LHCN-M2 (cell line): ENCODE data around the gene AP3D1. TPM values are rescaled to one million over a fixed set of nuclear protein-coding genes. Genes with fewer than 3 reads are reported as not detected.
"Not testable (repeated sequence)": the region's sequence is repeated elsewhere in the genome, so short reads cannot be mapped to it uniquely, and the experiment has no call there.

ENCODE experiments used
- DNase-seq: peaks from one replicate; pipeline ENCODE4 v3.0.0-alpha.2; 2012; ENCODE audit warnings: low read depth
- total RNA-seq: library from RNA; depleted of rRNA; stranded (reverse); fragments of >200 nt; gene quantifications from 2 replicates; pipeline ENCODE4 v1.2.3, GENCODE V29; 2014

Gene AP3D1
- total RNA-seq, 1 experiment from 2014 or later = 112 TPM

- DNase-seq = no peak
Observed at GRCh38 chr19:2150794-2151338, 500 bp downstream of the AP3D1 start.

DNA sequence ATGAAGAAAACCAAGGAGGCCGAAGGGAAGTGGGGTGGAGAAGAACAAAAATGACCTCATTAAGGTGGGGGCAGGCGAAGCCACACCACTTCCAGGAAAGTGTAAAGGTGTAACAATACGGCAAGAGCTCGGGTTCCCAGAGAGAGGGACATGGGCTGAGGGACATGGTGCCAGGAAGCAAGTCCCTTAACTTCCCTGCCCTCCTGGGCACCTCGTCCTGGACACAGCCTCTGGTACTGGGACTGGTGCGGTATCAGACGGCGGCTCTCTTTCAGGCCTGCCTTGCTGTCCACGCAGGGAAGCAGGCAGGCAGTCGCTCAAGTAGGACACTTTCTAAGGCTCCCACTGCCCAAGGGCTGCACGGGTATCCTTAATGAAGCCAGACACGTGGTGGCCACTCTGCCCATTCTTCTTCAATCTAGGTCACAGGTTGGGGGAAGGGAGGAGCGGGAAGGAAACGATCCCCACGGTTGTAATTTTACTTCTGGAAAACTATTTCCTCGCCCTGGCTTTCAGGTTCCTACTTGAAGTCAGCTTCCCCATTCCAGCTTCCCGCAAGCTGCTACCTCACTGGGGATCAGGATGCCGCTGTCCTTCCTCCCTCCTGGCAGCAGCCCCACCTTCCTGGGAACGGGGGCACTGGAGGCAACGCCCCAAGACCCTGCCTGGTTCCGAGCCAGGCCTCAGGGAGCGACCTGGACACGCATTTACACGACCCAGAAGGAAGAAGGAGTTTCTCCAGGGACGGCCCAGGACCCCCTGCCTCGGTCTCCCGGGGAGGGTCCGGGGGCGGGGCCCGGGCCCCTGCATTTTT, 1.2 kb downstream of the AP3D1 start:
- peak; percentile 16 for DNase-seq

DNA sequence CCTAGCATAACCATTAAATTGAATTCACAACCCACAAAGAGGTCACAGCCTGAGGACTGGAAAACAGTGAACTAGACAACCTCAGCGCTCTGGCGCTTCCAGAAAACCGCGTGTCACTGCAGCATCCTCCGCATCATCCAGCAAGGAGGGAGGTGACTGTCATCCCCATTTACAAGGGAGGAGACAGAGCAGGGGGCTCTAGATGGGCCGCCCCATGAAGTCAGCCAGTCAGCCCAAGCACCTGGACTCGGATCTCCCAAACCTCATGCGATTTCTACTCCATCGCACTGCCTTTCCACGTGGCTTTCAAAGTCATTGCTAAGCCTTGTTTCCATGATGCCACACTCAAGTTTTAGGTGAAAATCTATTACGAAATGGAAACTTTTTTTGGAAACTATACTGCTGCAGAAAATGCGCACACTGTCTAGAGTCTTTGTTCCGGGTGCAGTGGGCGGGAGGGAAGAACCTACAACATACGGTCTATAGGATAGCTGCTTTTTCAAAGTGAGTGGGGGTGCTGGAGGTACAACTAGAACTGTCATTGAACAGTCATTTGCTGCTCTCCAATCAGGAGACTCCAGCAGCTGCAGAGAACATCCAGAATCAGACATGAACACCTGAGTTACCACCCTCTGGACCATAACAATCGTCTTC, 2.8 kb downstream of the AP3D1 start:
- no peak for DNase-seq

GRCh38 chr19:2145831-2146241, 5.5 kb downstream of the AP3D1 start:
- no peak for DNase-seq

- DNase-seq = no peak
Observed at GRCh38 chr19:2144190-2144589, 7.2 kb downstream of the AP3D1 start.

- DNase-seq = no peak
Observed at GRCh38 chr19:2142173-2142829, 9.1 kb downstream of the AP3D1 start.

DNA sequence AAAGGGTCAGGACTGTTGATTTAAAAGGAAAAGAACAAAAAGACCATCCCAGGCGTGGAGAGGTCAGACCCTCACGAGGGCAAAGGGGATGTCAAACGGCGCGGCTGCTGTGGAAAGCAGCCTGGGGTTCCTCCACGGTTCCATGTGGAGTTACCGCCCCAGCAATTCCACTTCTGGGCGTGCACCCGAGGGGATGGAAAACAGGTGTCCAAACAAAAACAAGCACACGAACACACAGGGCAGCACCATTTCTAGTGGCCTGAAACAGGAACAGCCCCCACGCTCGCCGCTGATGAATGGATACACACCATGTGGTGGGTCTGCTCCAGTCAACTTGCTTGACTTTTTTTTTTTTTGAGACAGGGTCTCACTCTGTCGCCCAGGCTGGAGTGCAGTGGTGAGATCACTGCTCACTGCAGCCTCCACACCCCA, 11.2 kb downstream of the AP3D1 start:
- DNase-seq = peak; percentile 42

GRCh38 chr19:2139385-2140137, 11.8 kb downstream of the AP3D1 start:
- DNase-seq = peak; percentile 27

DNA sequence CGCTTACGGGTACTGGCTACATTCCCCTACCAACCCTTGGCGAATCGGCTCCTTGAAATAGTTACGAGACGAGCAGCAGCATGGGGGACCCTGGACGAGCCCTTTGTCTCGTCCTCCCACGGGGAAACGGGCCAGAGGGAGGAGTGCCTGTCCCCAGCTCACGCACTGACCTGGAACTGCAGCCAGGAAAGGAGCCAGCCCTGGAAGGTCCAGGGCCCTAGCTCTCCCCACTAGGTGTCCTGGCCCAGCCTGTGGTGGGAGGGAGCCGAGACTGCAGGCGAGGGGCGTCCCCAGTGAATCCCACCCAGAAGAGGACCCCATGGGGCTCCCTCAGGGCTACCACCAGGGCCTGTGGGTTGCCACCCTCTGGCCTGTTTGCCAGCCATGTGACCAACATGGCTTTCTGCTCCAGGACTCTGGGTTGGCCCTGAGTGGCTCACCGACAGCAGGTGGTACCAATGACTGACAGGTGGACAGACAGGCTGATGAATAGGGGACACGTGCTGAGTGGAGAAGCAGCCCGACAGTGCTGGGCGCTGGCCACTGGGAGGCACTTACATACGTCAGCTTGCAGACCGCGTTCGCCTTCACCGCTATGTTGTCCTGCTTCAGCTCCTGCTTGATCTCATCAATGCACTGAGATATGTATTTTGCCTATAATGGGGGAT, 13.2 kb downstream of the AP3D1 start:
- DNase-seq = no peak

- DNase-seq = no peak
Observed at GRCh38 chr19:2136796-2137195, 14.6 kb downstream of the AP3D1 start.

DNA sequence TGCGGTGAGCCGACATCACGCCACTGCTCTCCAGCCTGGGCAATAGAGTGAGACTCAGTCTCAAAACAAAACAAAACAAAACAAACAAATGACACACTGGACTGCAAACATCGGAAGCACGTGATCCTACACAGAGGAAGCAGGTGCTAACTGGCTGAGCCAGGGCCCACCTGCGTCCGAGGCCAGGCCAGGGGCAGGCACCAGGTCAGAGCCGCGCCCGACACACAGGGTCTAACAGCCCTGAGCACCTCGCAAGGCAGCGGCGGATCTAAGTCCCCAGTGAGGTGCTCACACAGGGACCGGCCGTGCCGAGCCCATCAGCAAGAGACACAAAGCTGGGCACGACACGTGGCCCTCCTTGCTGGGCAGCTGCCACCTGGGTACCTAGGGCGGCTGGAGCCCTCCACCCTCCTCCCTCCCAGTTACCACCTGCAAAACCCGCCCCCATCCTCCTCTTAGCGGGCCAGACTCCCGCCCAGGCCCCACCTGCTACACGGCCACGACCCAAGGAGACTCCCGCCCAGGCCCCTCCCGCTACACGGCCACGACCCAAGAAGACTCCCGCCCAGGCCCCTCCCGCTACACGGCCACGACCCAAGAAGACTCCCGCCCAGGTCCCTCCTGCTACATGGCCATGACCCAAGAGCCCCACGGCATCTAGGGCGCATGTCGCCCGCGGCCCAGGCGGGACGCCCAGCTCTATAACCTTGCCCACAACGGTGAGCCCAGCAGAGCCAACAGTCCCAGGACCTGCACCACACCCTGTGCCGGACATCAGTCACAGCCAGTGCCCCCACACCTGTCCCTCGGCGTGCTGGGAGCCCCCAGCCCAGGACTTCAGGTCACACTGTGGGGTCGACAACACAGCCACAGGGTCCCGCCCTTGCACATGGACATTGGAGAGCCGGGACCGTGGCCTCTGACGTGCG, 15.6 kb downstream of the AP3D1 start:
- no peak for DNase-seq

DNA sequence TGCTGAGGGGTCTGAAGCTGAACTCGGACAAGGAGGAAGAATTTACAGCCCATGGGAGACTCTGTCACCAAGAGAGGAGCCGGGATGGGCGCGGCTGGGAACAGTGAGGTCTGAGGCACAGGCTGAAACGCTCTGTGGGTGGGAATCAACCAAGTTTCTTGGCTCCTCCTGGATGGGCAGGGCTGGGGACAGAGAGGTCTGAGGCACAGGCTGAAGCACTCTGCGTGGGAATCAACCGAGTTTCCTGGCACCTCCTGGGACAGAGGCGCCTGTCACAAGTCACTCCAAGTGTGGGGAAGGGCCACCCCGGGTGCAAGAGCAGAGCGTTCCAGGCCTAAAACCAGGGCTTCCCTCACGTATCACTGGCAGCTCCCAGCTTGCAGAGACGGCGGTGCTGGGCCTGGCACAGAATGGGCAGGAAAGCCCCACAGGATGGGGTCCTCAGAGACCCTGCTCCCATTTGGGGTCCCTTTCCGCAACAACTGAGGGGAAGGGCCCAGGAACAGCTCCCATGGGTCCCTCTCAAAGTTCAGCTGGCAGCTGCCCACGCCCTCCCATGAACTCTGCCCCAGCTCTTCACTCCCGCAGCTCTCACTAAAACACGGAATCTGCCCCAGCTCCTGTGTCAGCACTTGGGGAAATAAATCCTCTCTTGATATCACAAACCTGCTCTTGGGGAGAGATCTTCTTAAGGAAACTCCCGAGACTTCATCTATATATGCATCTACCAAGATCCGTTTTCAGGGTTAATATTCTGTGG, 18.5 kb downstream of the AP3D1 start:
- DNase-seq = no peak

GRCh38 chr19:2132191-2132590, 19.2 kb downstream of the AP3D1 start:
- no peak for DNase-seq

GRCh38 chr19:2131012-2131975, 20.1 kb downstream of the AP3D1 start:
- not testable (repeated sequence) for DNase-seq

GRCh38 chr19:2129892-2130770, 21.2 kb downstream of the AP3D1 start:
- DNase-seq = no peak

GRCh38 chr19:2129486-2129885, 21.9 kb downstream of the AP3D1 start:
- no peak for DNase-seq

- no peak for DNase-seq
Observed at GRCh38 chr19:2129022-2129421, 22.3 kb downstream of the AP3D1 start.
